Measurements from ENCODE around the gene MTURN. TPM values are rescaled to one million over a fixed set of nuclear protein-coding genes. Genes with fewer than 3 reads are reported as not detected.

MTURN gene
- total RNA-seq, 1 donor from 2014 or later = 18.0 TPM

GRCh38 chr7:30175180-30175579 is 40.4 kb downstream of the MTURN start:
- H3K36me3 ChIP-seq = no peaks in the 10 kb centered on the region
- no peaks in the 10 kb centered on the region for H4K20me1 ChIP-seq (ENCODE audit: low read depth)
- H3K4me2 ChIP-seq = no peak overlapping the region
- Mint-ChIP-seq H3K27ac (no peak overlapping the region), H3K4me1 (peaks cover 37% of the 10 kb centered on the region), H3K4me3 (no peak overlapping the region), H3K27me3 (ENCODE audit: insufficient read depth, low read depth) (peaks cover 8% of the 10 kb centered on the region), H3K36me3 (no peaks in the 10 kb centered on the region), H3K9me3 (no peaks in the 10 kb centered on the region)
- no peak overlapping the region for H3K9ac ChIP-seq
- H3K79me2 ChIP-seq (ENCODE audit: low read depth) = no peaks in the 10 kb centered on the region
- H3K27ac ChIP-seq = no peak overlapping the region
- H2AFZ ChIP-seq (replicated peaks) = no peak overlapping the region
- H3K4me1 ChIP-seq = peaks cover 11% of the 10 kb centered on the region
- H3K9me3 ChIP-seq (ENCODE audit: low read depth) = no peaks in the 10 kb centered on the region
- H3K4me3 ChIP-seq = no peak overlapping the region
- peaks cover 11% of the 10 kb centered on the region for H3F3A ChIP-seq (ENCODE audit: low read depth)
- no peaks in the 10 kb centered on the region for H3K27me3 ChIP-seq
- TF ChIP-seq EZH2 (IDR thresholded peaks at IDR 0.05) (no peak), CTCF (IDR thresholded peaks at IDR 0.05) (no peak), EZH2phosphoT487 (IDR thresholded peaks at IDR 0.05) (no peak)
- DNase-seq (ENCODE audit: low spot score) = no peak

GRCh38 chr7:30175636-30176147 is 40.9 kb downstream of the MTURN start:
- DNase-seq (ENCODE audit: low spot score) = no peak
- Histone ChIP-seq H3K79me2 (ENCODE audit: low read depth) (no peaks in the 10 kb centered on the region), H3K4me1 (peaks cover 11% of the 10 kb centered on the region), H2AFZ (replicated peaks) (no peak overlapping the region), H3K27ac (no peak overlapping the region), H3K4me2 (no peak overlapping the region), H3K27me3 (no peaks in the 10 kb centered on the region), H3K36me3 (no peaks in the 10 kb centered on the region), H3F3A (ENCODE audit: low read depth) (peaks cover 11% of the 10 kb centered on the region), H3K9ac (no peak overlapping the region), H4K20me1 (ENCODE audit: low read depth) (no peaks in the 10 kb centered on the region), H3K4me3 (no peak overlapping the region), H3K9me3 (ENCODE audit: low read depth) (no peaks in the 10 kb centered on the region)
- Mint-ChIP-seq H3K4me1 (peaks cover 32% of the 10 kb centered on the region), H3K27ac (no peak overlapping the region), H3K36me3 (no peaks in the 10 kb centered on the region), H3K4me3 (no peak overlapping the region), H3K9me3 (no peaks in the 10 kb centered on the region), H3K27me3 (ENCODE audit: insufficient read depth, low read depth) (peaks cover 5% of the 10 kb centered on the region)
- TF ChIP-seq CTCF (IDR thresholded peaks at IDR 0.05) (no peak), EZH2phosphoT487 (IDR thresholded peaks at IDR 0.05) (no peak), EZH2 (IDR thresholded peaks at IDR 0.05) (no peak)

- H3K36me3 Mint-ChIP-seq = no peaks in the 10 kb centered on the region
- Histone ChIP-seq H3K4me1 (peaks cover 11% of the 10 kb centered on the region), H3K4me3 (no peak overlapping the region), H3F3A (ENCODE audit: low read depth) (peaks cover 11% of the 10 kb centered on the region), H3K36me3 (no peaks in the 10 kb centered on the region), H3K79me2 (ENCODE audit: low read depth) (no peaks in the 10 kb centered on the region), H3K9me3 (ENCODE audit: low read depth) (no peaks in the 10 kb centered on the region), H3K9ac (no peak overlapping the region), H3K4me2 (no peak overlapping the region), H3K27ac (no peak overlapping the region), H3K27me3 (no peaks in the 10 kb centered on the region), H2AFZ (replicated peaks) (no peak overlapping the region), H4K20me1 (ENCODE audit: low read depth) (no peaks in the 10 kb centered on the region)
- no peaks in the 10 kb centered on the region for H3K27me3 Mint-ChIP-seq (ENCODE audit: insufficient read depth, low read depth)
- peaks cover 24% of the 10 kb centered on the region for H3K4me1 Mint-ChIP-seq
- TF ChIP-seq EZH2phosphoT487 (IDR thresholded peaks at IDR 0.05) = no peak
- no peak for TF ChIP-seq EZH2 (IDR thresholded peaks at IDR 0.05)
- no peak for TF ChIP-seq CTCF (IDR thresholded peaks at IDR 0.05)
- H3K4me3 Mint-ChIP-seq = no peak overlapping the region
- H3K9me3 Mint-ChIP-seq = no peaks in the 10 kb centered on the region
- no peak overlapping the region for H3K27ac Mint-ChIP-seq
- no peak for DNase-seq (ENCODE audit: low spot score)
These were observed 41.8 kb downstream of the MTURN start for GRCh38 chr7:30176463-30177109.

Data from neural progenitor cell (in vitro differentiated cells).